NCI-H345 treated with DMSO at 0.1 percent for 48 hours (cell line): ENCODE results near the gene PRDX3.

Experiments
- DNase-seq: peaks from one replicate; lab custom pipeline; 2025; ENCODE audit not compliant: unreplicated experiment; lab: John Stamatoyannopoulos, UW

The PRDX3 gene

GRCh38 chr10:119178372-119179119 lies at the start of gene PRDX3:
PRDX3 (minus strand) TSS chr10:119178812; CDS start chr10:119178790, 22 bp downstream.
- peak; percentile 69 for DNase-seq

GRCh38 chr10:119227825-119228224 lies 49.2 kb upstream of the PRDX3 start:
- no peak for DNase-seq

- DNase-seq = no peak
These were observed 46.6 kb upstream of the PRDX3 start for GRCh38 chr10:119225083-119225658.

- no peak for DNase-seq
These were observed 44.4 kb upstream of the PRDX3 start for GRCh38 chr10:119222966-119223386.

GRCh38 chr10:119222537-119222936 lies 43.9 kb upstream of the PRDX3 start:
- DNase-seq = no peak

GRCh38 chr10:119221666-119222065 lies 43.1 kb upstream of the PRDX3 start:
- no peak for DNase-seq

GRCh38 chr10:119221201-119221600 lies 42.6 kb upstream of the PRDX3 start:
- no peak for DNase-seq

- no peak for DNase-seq
These were observed 41.3 kb upstream of the PRDX3 start for GRCh38 chr10:119219871-119220270.

GRCh38 chr10:119217991-119218490 lies 39.4 kb upstream of the PRDX3 start:
- no peak for DNase-seq

- DNase-seq = no peak
These were observed 38.8 kb upstream of the PRDX3 start for GRCh38 chr10:119217401-119217800.

- DNase-seq = no peak
These were observed 37.5 kb upstream of the PRDX3 start for GRCh38 chr10:119216127-119216526.

GRCh38 chr10:119215371-119215770 lies 36.8 kb upstream of the PRDX3 start:
- no peak for DNase-seq

GRCh38 chr10:119211625-119212441 lies 33.2 kb upstream of the PRDX3 start:
- DNase-seq = no peak

GRCh38 chr10:119211176-119211575 lies 32.6 kb upstream of the PRDX3 start:
- DNase-seq = no peak

GRCh38 chr10:119210633-119211032 lies 32.0 kb upstream of the PRDX3 start:
- DNase-seq = no peak

GRCh38 chr10:119209736-119210355 lies 31.2 kb upstream of the PRDX3 start:
- no peak for DNase-seq

- peak; percentile 13 for DNase-seq
These were observed 30.6 kb upstream of the PRDX3 start for GRCh38 chr10:119209035-119209735.

GRCh38 chr10:119208553-119208940 lies 29.9 kb upstream of the PRDX3 start:
- DNase-seq = no peak

- DNase-seq = no peak
These were observed 29.3 kb upstream of the PRDX3 start for GRCh38 chr10:119207713-119208552.

GRCh38 chr10:119207366-119207666 lies 28.7 kb upstream of the PRDX3 start, which contains the start of gene GRK5:
GRK5 (plus strand) TSS chr10:119207571; CDS start chr10:119207918, 347 bp downstream.
- DNase-seq = peak; percentile 64
